ENCODE results near the gene MT4. TPM values are rescaled to one million over a fixed set of nuclear protein-coding genes. Genes with fewer than 3 reads are reported as not detected.

MT4 gene
- total RNA-seq, 1 experiment from 2014 or later, result not detected

GRCh38 chr16:56517206-56517605, 47.7 kb upstream of the MT4 start:
- Mint-ChIP-seq H3K27ac (no peak overlapping the region), H3K36me3 (peaks cover 3% of the 10 kb centered on the region), H3K27me3 (ENCODE audit: low read depth) (no peaks in the 10 kb centered on the region), H3K4me3 (no peak overlapping the region), H3K9me3 (no peaks in the 10 kb centered on the region; the same call in 1 of the 2 replicates), H3K4me1 (peaks cover 21% of the 10 kb centered on the region)
- ChIA-PET CTCF (interaction anchor here (0.8 to 1.9 kb wide), 4 partner anchors 30 to 185 kb away, joined by 3 to 9 read pairs (median 4); partner anchors contain the start of gene MT1F), POLR2A (no interaction called here)
- ATAC-seq (no peak), DNase-seq (ENCODE audit: low spot score) (no peak)
- TF ChIP-seq NR1H2 (CRISPR knock-in tag; IDR thresholded peaks at IDR 0.05) (no peak), ZBTB43 (CRISPR knock-in tag; IDR thresholded peaks at IDR 0.05) (no peak), NR2C2 (CRISPR knock-in tag; IDR thresholded peaks at IDR 0.05) (no peak), GTF2I (CRISPR knock-in tag; conservative IDR thresholded peaks at IDR 0.05) (no peak), HMGA2 (CRISPR knock-in tag; IDR thresholded peaks at IDR 0.05) (no peak), ZNF232 (CRISPR knock-in tag; IDR thresholded peaks at IDR 0.05) (no peak), ZBTB21 (CRISPR knock-in tag; IDR thresholded peaks at IDR 0.05; ENCODE audit: borderline replicate concordance) (no peak), GABPB1 (CRISPR knock-in tag; IDR thresholded peaks at IDR 0.05) (no peak), PRDM15 (CRISPR knock-in tag; IDR thresholded peaks at IDR 0.05) (no peak), ZNF425 (CRISPR knock-in tag; conservative IDR thresholded peaks at IDR 0.05) (no peak), ATF2 (CRISPR knock-in tag; IDR thresholded peaks at IDR 0.05; ENCODE audit: borderline replicate concordance, low read depth) (no peak), NR3C1 (CRISPR knock-in tag; conservative IDR thresholded peaks at IDR 0.05; ENCODE audit: low read depth) (no peak), ZNF671 (CRISPR knock-in tag; IDR thresholded peaks at IDR 0.05) (no peak), MLX (CRISPR knock-in tag; IDR thresholded peaks at IDR 0.05) (no peak), NFE2L1 (CRISPR knock-in tag; IDR thresholded peaks at IDR 0.05) (no peak), HMGXB4 (CRISPR knock-in tag; IDR thresholded peaks at IDR 0.05) (no peak), PREB (CRISPR knock-in tag; IDR thresholded peaks at IDR 0.05; ENCODE audit: borderline replicate concordance) (no peak), JUN (CRISPR knock-in tag; IDR thresholded peaks at IDR 0.05) (no peak), TP53 (CRISPR knock-in tag; IDR thresholded peaks at IDR 0.05) (no peak)

Measured in WTC11 (cell line).